ENCODE measurements around the gene KRTAP19-7.

DNA sequence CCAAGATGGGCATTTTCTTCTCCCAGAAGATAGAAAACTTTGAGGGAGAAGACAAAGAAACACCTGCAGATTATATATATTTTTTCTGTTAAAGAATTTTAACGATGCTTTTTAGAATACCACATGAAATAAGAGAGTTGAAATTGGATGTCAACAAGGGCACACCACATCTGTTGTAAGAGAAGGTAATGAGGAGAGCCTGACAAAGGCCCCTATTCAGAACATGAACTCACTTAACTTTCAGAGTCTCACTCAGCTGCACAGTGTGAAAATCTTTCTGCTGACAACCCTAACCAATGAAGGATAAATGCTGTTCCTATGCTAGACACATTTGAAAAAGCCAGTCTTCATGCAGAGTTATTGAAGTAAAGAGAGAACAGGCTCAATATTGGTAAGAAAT lies 21.8 kb upstream of the KRTAP19-7 start:
- TF ChIP-seq SUZ12 (IDR thresholded peaks at IDR 0.05; ENCODE audit: extremely low read depth, insufficient read depth, insufficient read length) (no peak), YY1 (IDR thresholded peaks at IDR 0.05; ENCODE audit: insufficient read depth, insufficient read length) (no peak), ZNF274 (IDR thresholded peaks at IDR 0.05; ENCODE audit: low read depth, low read length) (no peak)

Data from NT2/D1 (cell line).